ENCODE results near the gene IL23A.

DNA sequence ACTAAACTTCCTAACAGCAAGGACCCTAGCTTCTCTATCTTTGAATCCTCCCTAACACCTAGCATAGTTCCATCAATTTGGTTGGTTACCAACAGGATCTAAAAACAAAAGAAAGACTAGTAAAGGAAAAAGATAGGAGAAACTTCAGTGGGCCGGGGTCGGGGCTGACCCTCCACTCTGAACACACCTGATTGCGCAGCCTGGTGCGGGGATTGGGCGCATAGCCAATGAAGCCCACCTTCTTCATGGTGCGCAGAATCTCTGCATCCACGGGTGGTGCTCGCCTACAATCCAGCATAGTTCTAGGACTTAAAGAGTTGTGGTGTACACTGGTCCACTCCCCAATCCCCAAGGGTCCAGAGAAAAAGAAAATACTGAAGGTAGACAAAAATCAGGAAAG, 12.6 kb upstream of the IL23A start:
- no peak for TF ChIP-seq POLR2AphosphoS5 (IDR thresholded peaks at IDR 0.05)
- no peak for TF ChIP-seq CTCF (IDR thresholded peaks at IDR 0.05)
